Karpas-422 (cell line): ENCODE data around the gene MARCO. TPM values are rescaled to one million over a fixed set of nuclear protein-coding genes. Genes with fewer than 3 reads are reported as not detected.

ENCODE experiments used
- DNase-seq: peaks from one replicate; pipeline ENCODE4 v3.0.0-alpha.2; 2015
- H2AFZ ChIP-seq: fragments of 200-600 bp; sonication (generic); 2 replicates; pipeline ENCODE4 v1.6.1; 2014; ENCODE audit warnings: antibody characterized with exemption, low read length, mixed read lengths
- H3K27ac ChIP-seq: fragments of 200-600 bp; sonication (generic); 2 replicates; pipeline ENCODE4 v1.5.1; 2014; ENCODE audit warnings: mild to moderate bottlenecking, low read length, moderate library complexity
- H3K27me3 ChIP-seq: fragments of 200-600 bp; sonication (generic); 2 replicates; pipeline ENCODE4 v1.6.1; 2014; ENCODE audit warnings: low read length, mixed read lengths
- H3K36me3 ChIP-seq: fragments of 200-600 bp; sonication (generic); 2 replicates; pipeline ENCODE4 v1.6.1; 2014; ENCODE audit warnings: low read length, mixed read lengths; ENCODE audit not compliant: insufficient read depth
- H3K4me1 ChIP-seq: fragments of 200-600 bp; sonication (generic); 2 replicates; pipeline ENCODE4 v1.6.1; 2014; ENCODE audit warnings: mild to moderate bottlenecking, low read length, mixed read lengths
- H3K4me2 ChIP-seq: fragments of 200-600 bp; sonication (generic); 2 replicates; pipeline ENCODE4 v1.6.1; 2014; ENCODE audit warnings: low read length, low read depth, mild to moderate bottlenecking; ENCODE audit not compliant: poor library complexity, severe bottlenecking
- H3K4me3 ChIP-seq: fragments of 200-600 bp; sonication (generic); 2 replicates; pipeline ENCODE4 v1.5.1; 2014; ENCODE audit warnings: mild to moderate bottlenecking, antibody characterized with exemption, low read length, mixed read lengths
- H3K79me2 ChIP-seq: fragments of 200-600 bp; sonication (generic); 2 replicates; pipeline ENCODE4 v1.6.1; 2014; ENCODE audit warnings: mild to moderate bottlenecking, low read length, mixed read lengths
- H3K9ac ChIP-seq: fragments of 200-600 bp; sonication (generic); 2 replicates; pipeline ENCODE4 v1.6.0; 2014; ENCODE audit warnings: low read length
- H3K9me2 ChIP-seq: fragments of 200-600 bp; sonication (generic), shearing (Covaris generic); replicated peaks from 2 replicates; pipeline ENCODE4 v1.6.0; 2014; ENCODE audit warnings: mild to moderate bottlenecking, low read length, moderate library complexity; ENCODE audit not compliant: insufficient read depth
- H3K9me3 ChIP-seq: fragments of 300-700, 200-600 bp; sonication (generic); 2 replicates; pipeline ENCODE4 v1.6.1; 2014; ENCODE audit warnings: low read length, mixed read lengths
- H4K20me1 ChIP-seq: fragments of 200-600 bp; sonication (generic); 2 replicates; pipeline ENCODE4 v1.6.1; 2014; ENCODE audit warnings: mild to moderate bottlenecking, antibody characterized with exemption, low read length, low read depth; ENCODE audit not compliant: insufficient read depth
- total RNA-seq: library from RNA; depleted of rRNA; stranded (reverse); fragments of >200 nt; shearing (Covaris generic); gene quantifications from 2 replicates; pipeline ENCODE4 v1.2.3, GENCODE V29; 2014; ENCODE audit warnings: low replicate concordance

Gene MARCO
- total RNA-seq, 1 experiment from 2014 or later: not detected

GRCh38 chr2:118922254-118922653 is 19.7 kb upstream of the MARCO start:
- H3K4me2 ChIP-seq: no peak overlapping the region
- H3K79me2 ChIP-seq: no peaks in the 10 kb centered on the region
- H2AFZ ChIP-seq: no peak overlapping the region
- H3K36me3 ChIP-seq: no peaks in the 10 kb centered on the region
- no peaks in the 10 kb centered on the region for H4K20me1 ChIP-seq
- H3K9me2 ChIP-seq: no peaks in the 10 kb centered on the region
- no peak overlapping the region for H3K4me3 ChIP-seq
- no peaks in the 10 kb centered on the region for H3K27me3 ChIP-seq
- no peak for DNase-seq
- H3K9ac ChIP-seq: no peak overlapping the region
- H3K27ac ChIP-seq: no peak overlapping the region
- H3K4me1 ChIP-seq: no peaks in the 10 kb centered on the region
- no peaks in the 10 kb centered on the region for H3K9me3 ChIP-seq

- Histone ChIP-seq H3K4me2 (no peak overlapping the region), H3K9ac (no peak overlapping the region), H3K9me2 (no peaks in the 10 kb centered on the region), H3K4me1 (no peaks in the 10 kb centered on the region), H3K9me3 (no peaks in the 10 kb centered on the region), H3K36me3 (no peaks in the 10 kb centered on the region), H3K27ac (no peak overlapping the region), H4K20me1 (no peaks in the 10 kb centered on the region), H2AFZ (no peak overlapping the region), H3K4me3 (no peak overlapping the region), H3K79me2 (no peaks in the 10 kb centered on the region), H3K27me3 (no peaks in the 10 kb centered on the region)
- no peak for DNase-seq
Measured at GRCh38 chr2:118923371-118923770, 18.6 kb upstream of the MARCO start.

GRCh38 chr2:118925476-118925875 is 16.5 kb upstream of the MARCO start:
- no peak overlapping the region for H3K4me3 ChIP-seq
- DNase-seq: no peak
- H3K27ac ChIP-seq: no peak overlapping the region
- H3K4me2 ChIP-seq: no peak overlapping the region
- H2AFZ ChIP-seq: no peak overlapping the region
- H4K20me1 ChIP-seq: no peaks in the 10 kb centered on the region
- H3K9me3 ChIP-seq: no peaks in the 10 kb centered on the region
- H3K9me2 ChIP-seq: no peaks in the 10 kb centered on the region
- H3K9ac ChIP-seq: no peak overlapping the region
- no peaks in the 10 kb centered on the region for H3K4me1 ChIP-seq
- H3K27me3 ChIP-seq: no peaks in the 10 kb centered on the region
- H3K79me2 ChIP-seq: no peaks in the 10 kb centered on the region
- no peaks in the 10 kb centered on the region for H3K36me3 ChIP-seq

GRCh38 chr2:118925981-118926380 is 16.0 kb upstream of the MARCO start:
- Histone ChIP-seq H3K4me2 (no peak overlapping the region), H3K9ac (no peak overlapping the region), H3K9me3 (no peaks in the 10 kb centered on the region), H3K79me2 (no peaks in the 10 kb centered on the region), H4K20me1 (no peaks in the 10 kb centered on the region), H3K36me3 (no peaks in the 10 kb centered on the region), H3K4me3 (no peak overlapping the region), H2AFZ (no peak overlapping the region), H3K4me1 (no peaks in the 10 kb centered on the region), H3K9me2 (no peaks in the 10 kb centered on the region), H3K27ac (no peak overlapping the region), H3K27me3 (no peaks in the 10 kb centered on the region)
- no peak for DNase-seq

- Histone ChIP-seq H3K9me3 (peaks cover 8% of the 10 kb centered on the region), H3K79me2 (no peaks in the 10 kb centered on the region), H3K9ac (no peak overlapping the region), H3K27me3 (no peaks in the 10 kb centered on the region), H3K9me2 (no peaks in the 10 kb centered on the region), H4K20me1 (no peaks in the 10 kb centered on the region), H3K4me2 (no peak overlapping the region), H3K36me3 (no peaks in the 10 kb centered on the region), H3K4me3 (no peak overlapping the region), H3K27ac (no peak overlapping the region), H3K4me1 (no peaks in the 10 kb centered on the region), H2AFZ (no peak overlapping the region)
- no peak for DNase-seq
Measured at GRCh38 chr2:118929059-118929458, 12.9 kb upstream of the MARCO start.

GRCh38 chr2:118932949-118933348 is 9.0 kb upstream of the MARCO start:
- H4K20me1 ChIP-seq: no peaks in the 10 kb centered on the region
- H2AFZ ChIP-seq: no peak overlapping the region
- no peaks in the 10 kb centered on the region for H3K27me3 ChIP-seq
- DNase-seq: no peak
- no peaks in the 10 kb centered on the region for H3K4me1 ChIP-seq
- no peaks in the 10 kb centered on the region for H3K79me2 ChIP-seq
- H3K4me3 ChIP-seq: no peak overlapping the region
- no peak overlapping the region for H3K4me2 ChIP-seq
- peaks cover 8% of the 10 kb centered on the region for H3K9me3 ChIP-seq
- H3K27ac ChIP-seq: no peak overlapping the region
- H3K36me3 ChIP-seq: no peaks in the 10 kb centered on the region
- no peaks in the 10 kb centered on the region for H3K9me2 ChIP-seq
- H3K9ac ChIP-seq: no peak overlapping the region

GRCh38 chr2:118936306-118936705 is 5.7 kb upstream of the MARCO start:
- no peaks in the 10 kb centered on the region for H3K27me3 ChIP-seq
- no peak overlapping the region for H3K27ac ChIP-seq
- H3K79me2 ChIP-seq: no peaks in the 10 kb centered on the region
- no peaks in the 10 kb centered on the region for H4K20me1 ChIP-seq
- no peaks in the 10 kb centered on the region for H3K4me1 ChIP-seq
- no peak for DNase-seq
- no peak overlapping the region for H3K4me3 ChIP-seq
- H3K9me3 ChIP-seq: peaks cover 8% of the 10 kb centered on the region
- H3K4me2 ChIP-seq: no peak overlapping the region
- H3K9ac ChIP-seq: no peak overlapping the region
- no peak overlapping the region for H2AFZ ChIP-seq
- no peaks in the 10 kb centered on the region for H3K36me3 ChIP-seq
- H3K9me2 ChIP-seq: no peaks in the 10 kb centered on the region

- H3K4me2 ChIP-seq: no peak overlapping the region
- no peak overlapping the region for H3K27ac ChIP-seq
- no peaks in the 10 kb centered on the region for H3K9me2 ChIP-seq
- no peak overlapping the region for H3K4me3 ChIP-seq
- DNase-seq: no peak
- H3K9me3 ChIP-seq: peaks cover 7% of the 10 kb centered on the region
- no peaks in the 10 kb centered on the region for H3K4me1 ChIP-seq
- H3K27me3 ChIP-seq: no peaks in the 10 kb centered on the region
- H2AFZ ChIP-seq: no peak overlapping the region
- H3K9ac ChIP-seq: no peak overlapping the region
- no peaks in the 10 kb centered on the region for H4K20me1 ChIP-seq
- no peaks in the 10 kb centered on the region for H3K79me2 ChIP-seq
- H3K36me3 ChIP-seq: no peaks in the 10 kb centered on the region
Measured at GRCh38 chr2:118936936-118937335, 5.1 kb upstream of the MARCO start.

- no peaks in the 10 kb centered on the region for H3K79me2 ChIP-seq
Measured at GRCh38 chr2:118937817-118938216, 4.2 kb upstream of the MARCO start.

More at GRCh38 chr2:118937817-118938216, 4.2 kb upstream of the MARCO start:
- H3K4me3 ChIP-seq: no peak overlapping the region
- H4K20me1 ChIP-seq: no peaks in the 10 kb centered on the region
- H3K9ac ChIP-seq: no peak overlapping the region
- H3K4me2 ChIP-seq: no peak overlapping the region
- peaks cover 2% of the 10 kb centered on the region; the same call in 1 of the 2 replicates for H3K9me3 ChIP-seq
- no peaks in the 10 kb centered on the region for H3K27me3 ChIP-seq
- H3K9me2 ChIP-seq: no peaks in the 10 kb centered on the region
- no peak overlapping the region for H2AFZ ChIP-seq
- no peaks in the 10 kb centered on the region for H3K4me1 ChIP-seq
- DNase-seq: peak; percentile 9
- no peak overlapping the region for H3K27ac ChIP-seq
- no peaks in the 10 kb centered on the region for H3K36me3 ChIP-seq
